GM23338 (cell line): ENCODE data around the gene C12orf54.

Source experiments
- CREB1 ChIP-seq: fragments of 250-450 bp; sonication (Bioruptor Pico); IDR thresholded peaks from 2 replicates; pipeline ENCODE4 v1.5.0; 2020; ENCODE audit warnings: low read depth, mild to moderate bottlenecking, moderate library complexity
- EZH2 ChIP-seq: fragments of 200-600 bp; sonication (generic); IDR thresholded peaks from one replicate; pipeline ENCODE4 v1.8.0; 2017; ENCODE audit warnings: antibody characterized with exemption, mild to moderate bottlenecking, low read depth; ENCODE audit not compliant: unreplicated experiment
- EZH2phosphoT487 ChIP-seq: fragments of 200-600 bp; sonication (generic); IDR thresholded peaks from one replicate; pipeline ENCODE4 v1.8.1; 2018; ENCODE audit warnings: antibody characterized with exemption; ENCODE audit not compliant: unreplicated experiment
- JUNB ChIP-seq: IDR thresholded peaks from one replicate; pipeline ENCODE4 v1.6.1; 2016; ENCODE audit warnings: antibody characterized with exemption; ENCODE audit not compliant: unreplicated experiment
- NANOG ChIP-seq: IDR thresholded peaks from 2 replicates; pipeline ENCODE4 v1.6.1; 2016; ENCODE audit warnings: antibody characterized with exemption, borderline replicate concordance
- POLR2AphosphoS5 ChIP-seq: IDR thresholded peaks from 2 replicates; pipeline ENCODE4 v1.6.1; 2016; ENCODE audit warnings: antibody characterized with exemption, low read depth
- REST ChIP-seq: IDR thresholded peaks from one replicate; pipeline ENCODE4 v1.6.1; 2018; ENCODE audit warnings: antibody characterized with exemption; ENCODE audit not compliant: unreplicated experiment
- ZNF114 ChIP-seq: fragments of 250-450 bp; sonication (Bioruptor Pico); IDR thresholded peaks from 2 replicates; pipeline ENCODE4 v1.5.0; 2020; ENCODE audit warnings: mild to moderate bottlenecking, moderate library complexity
- TF ChIP-seq, protein P1 (sequence below), 2 experiments: fragments of 200-600 bp in 1 of 2; sonication (generic) in 1 of 2; conservative IDR thresholded peaks; 2 replicates each; pipeline versions ENCODE4 v1.5.1 to v1.6.1; 2016 to 2017; ENCODE audit warnings: antibody characterized with exemption in 2 of 2, low read depth in 2 of 2, mild to moderate bottlenecking in 2 of 2, moderate library complexity in 1 of 2

DNA sequence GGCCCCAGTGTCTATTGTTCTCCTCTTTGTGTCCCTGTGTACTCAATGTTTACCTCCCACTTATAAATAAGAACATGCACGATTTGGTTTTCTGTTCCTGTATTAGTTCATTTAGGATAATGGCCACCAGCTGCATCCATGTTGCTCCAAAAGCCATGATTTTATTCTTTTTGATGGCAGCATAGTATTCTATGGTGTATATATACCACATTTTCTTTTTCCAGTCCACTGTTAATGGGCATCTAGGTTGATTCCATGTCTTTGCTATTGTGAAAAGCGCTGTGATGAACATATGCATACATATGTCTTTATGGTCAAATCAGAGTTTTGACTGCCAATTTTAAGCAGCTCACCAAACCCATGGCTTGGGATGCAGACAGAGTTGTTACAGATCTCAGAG lies 27.2 kb upstream of the C12orf54 start:
- TF ChIP-seq POLR2AphosphoS5 (no peak), JUNB (no peak), ZNF114 (CRISPR knock-in tag) (no peak), EZH2phosphoT487 (no peak), EZH2 (no peak), CREB1 (no peak), REST (no peak), NANOG (no peak)
- TF ChIP-seq, protein P1, sequence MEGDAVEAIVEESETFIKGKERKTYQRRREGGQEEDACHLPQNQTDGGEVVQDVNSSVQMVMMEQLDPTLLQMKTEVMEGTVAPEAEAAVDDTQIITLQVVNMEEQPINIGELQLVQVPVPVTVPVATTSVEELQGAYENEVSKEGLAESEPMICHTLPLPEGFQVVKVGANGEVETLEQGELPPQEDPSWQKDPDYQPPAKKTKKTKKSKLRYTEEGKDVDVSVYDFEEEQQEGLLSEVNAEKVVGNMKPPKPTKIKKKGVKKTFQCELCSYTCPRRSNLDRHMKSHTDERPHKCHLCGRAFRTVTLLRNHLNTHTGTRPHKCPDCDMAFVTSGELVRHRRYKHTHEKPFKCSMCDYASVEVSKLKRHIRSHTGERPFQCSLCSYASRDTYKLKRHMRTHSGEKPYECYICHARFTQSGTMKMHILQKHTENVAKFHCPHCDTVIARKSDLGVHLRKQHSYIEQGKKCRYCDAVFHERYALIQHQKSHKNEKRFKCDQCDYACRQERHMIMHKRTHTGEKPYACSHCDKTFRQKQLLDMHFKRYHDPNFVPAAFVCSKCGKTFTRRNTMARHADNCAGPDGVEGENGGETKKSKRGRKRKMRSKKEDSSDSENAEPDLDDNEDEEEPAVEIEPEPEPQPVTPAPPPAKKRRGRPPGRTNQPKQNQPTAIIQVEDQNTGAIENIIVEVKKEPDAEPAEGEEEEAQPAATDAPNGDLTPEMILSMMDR (conservative IDR thresholded peaks at IDR 0.05; ENCODE audit: low read depth in 2 of 2) = no peak
